ENCODE results near the gene HCRTR1.

Gene HCRTR1

DNA sequence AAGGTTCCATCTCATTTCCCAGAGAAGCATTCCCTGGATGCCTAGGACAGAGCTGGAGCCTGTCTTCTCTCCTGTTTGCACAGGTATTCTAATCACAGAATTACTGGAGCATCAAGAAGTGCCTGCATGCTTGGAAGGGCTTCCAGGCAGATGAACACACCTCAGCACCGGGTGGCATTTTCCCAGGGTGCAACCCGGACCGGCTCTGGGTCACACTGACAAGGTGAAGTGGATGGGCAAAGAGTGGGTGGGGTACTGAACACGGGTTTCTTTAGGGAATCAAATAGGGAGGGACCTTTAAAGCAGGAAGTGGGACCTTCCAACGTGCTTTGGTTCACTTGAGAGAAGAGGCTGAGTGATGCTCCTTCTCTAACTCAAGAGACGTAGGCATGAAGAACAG is 34.3 kb downstream of the HCRTR1 start:
- no peak for DNase-seq

DNA sequence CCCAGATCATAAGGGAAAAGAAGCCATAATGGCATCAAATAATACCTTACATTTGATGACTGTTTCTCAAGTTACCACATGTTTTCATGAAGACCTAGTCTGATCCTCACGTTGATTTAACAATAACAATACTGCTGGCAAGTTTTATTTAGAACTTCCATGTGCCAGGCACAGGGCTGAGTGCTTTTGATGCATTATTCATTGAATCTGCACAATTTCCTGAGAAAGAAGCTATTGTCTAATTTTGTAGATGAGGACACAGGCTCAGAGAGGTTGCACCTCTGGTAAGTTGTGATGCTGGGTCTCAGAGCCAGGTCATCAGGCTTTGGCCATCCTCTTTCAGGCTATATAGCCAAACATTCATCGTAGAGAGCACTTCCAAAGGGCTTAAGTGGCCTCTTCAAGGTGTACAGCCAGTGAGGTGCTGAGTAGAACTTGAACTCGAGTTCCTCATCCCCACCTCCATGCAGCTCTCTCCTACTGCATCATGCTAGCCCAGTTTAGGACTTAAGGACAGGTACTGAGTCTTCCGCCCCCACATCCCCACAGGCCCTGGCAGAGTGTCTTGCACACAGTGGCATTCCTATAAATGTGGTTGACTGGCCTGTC is 35.5 kb downstream of the HCRTR1 start:
- no peak for DNase-seq

DNA sequence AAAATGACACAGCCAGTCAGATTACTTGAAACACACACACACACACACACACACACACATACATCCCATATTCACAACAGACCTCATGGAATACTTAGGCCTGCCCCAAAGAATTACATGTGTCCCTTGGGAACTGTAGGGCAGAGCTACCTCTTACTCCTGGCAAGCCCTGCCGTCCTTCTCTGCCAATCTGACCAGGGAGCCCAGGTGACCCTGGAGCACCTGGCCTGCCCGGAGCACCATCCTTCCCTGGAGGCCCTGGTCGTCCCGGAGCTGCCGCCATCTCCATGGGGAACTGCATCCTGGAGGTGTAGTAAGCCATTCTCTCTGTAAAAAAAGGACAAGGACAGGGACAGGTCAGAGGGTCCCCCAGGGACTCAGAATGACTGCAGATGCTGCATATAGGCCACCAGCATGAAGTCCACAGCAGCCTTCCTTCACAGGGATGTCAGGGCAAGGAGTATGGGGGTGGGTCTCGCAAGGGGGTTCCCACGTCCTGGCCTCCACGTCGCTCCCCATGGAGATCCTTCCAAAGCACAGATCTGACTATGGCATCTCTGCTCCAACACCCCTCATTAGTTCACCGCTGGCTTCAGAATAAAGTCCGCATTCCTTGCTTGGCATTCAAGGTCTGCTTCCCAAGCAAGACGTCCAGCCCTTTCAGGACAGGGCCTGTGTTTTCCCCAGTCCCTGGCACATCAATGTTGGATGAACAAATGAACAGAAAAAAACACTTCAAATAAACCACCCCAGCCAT is 36.4 kb downstream of the HCRTR1 start:
- no peak for DNase-seq

DNA sequence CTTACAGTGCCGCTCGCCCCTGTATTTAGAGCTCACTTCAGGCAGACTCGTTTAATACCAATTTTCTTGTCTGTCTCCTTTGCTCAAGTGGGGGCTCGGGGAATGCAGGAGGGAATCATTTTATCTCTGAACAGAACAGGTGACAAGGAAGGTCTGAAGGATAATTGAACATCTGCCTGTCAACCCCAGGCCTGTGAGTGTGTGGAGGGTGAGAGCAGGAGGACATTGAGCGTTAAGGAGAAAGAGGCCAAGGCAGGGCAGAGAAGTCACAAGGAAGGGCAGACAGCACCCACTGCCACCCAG is 36.9 kb downstream of the HCRTR1 start:
- no peak for DNase-seq

DNA sequence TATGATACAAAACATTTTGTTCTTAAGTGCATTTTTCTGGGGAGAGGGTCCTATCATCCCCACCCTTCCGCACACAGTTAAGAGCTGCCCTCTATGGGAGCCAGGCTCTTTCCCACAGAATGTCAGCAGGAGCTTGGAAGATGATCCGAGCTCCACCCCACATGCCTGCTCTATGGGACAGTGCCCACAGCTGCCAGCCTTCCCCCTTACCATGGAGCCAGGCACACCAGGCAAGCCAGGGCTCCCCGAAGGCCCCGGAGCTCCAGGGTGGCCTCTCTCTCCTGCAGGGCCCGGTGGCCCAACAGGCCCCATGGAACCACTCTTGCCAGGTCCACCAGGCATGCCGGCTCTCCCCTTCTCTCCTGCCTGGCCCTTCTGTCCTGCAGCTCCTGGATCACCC is 37.6 kb downstream of the HCRTR1 start:
- no peak for DNase-seq

DNA sequence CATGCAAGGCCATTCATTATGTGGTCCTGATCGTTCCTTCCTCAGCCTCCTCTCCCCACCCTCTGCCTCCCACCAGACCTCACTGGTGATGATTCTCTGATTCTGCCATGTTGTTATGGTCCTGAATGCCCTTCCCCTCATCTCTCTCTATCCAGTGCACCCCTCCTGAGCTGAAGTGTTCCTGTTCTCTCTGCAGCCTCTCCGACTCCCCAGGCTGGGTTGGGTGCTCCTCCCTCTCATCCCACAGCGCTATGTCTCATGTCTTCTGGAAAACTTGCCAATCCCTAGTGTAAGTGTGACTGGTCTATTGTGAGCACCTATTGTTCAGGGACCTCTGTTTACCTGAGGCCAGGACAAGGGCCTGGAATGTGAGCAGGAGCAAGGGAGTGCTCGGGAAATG is 38.3 kb downstream of the HCRTR1 start:
- no peak for DNase-seq

DNA sequence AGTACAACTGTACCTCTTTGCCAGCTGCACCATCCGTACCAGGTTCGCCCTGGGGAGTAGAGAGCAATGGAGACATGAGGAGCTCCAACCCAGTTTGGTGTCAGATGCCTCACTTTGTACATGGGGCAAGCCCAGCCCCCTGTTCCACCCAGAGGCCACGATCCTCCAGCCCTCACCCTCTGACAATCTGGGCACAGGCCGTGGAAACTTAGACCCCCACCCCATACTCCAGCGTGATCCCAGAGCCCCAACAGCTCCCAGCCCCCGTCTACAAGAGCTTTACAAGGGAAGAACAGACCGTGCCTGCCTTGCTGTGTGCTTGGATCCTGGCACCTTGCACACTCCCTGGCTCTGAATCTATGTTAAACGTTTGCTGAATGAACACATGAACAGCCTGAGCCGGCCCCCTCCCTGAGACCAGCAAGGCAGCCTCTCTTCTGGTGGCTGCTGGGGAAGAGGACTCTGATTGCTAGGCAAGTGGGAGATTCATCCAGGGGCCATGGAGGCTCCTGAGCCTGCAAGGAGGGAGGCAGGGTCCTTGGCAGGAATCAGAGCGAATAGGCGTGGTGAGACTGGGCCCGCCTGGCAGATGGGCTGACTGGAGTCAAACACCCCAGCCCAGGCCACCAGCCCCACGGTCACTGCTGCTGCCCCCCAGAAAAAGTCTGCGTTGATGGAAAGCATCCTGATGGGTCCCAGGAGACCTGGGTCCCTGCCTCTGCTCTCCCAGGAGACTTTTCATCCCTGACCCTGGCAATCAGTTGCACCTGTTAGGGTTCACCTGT is 39.7 kb downstream of the HCRTR1 start:
- DNase-seq: no peak

DNA sequence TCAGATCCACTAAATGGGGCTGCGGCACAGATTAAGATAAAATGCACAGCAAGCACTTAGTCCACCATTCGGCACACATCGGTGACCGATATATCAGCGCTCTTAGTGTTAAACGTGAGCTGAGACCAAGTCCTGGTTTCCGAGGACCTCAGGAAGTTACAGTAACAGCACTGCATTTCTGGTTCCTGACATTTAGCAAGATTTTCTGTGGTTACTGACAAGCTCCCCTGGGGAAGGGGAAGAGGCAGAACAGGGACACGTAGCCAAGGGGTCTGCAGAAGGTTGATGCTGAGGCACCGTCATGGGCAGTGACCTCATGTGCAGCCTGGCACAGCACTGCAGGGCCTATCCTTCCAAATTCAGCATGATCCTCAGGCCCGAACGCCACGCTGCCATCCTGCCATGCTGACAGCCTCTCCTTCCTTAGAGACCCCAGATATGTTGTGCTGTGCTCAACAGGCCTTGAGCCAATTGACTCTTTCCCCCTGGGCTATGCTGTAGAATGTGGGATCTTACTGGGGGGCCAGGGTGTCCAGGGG is 40.6 kb downstream of the HCRTR1 start:
- DNase-seq: no peak

DNA sequence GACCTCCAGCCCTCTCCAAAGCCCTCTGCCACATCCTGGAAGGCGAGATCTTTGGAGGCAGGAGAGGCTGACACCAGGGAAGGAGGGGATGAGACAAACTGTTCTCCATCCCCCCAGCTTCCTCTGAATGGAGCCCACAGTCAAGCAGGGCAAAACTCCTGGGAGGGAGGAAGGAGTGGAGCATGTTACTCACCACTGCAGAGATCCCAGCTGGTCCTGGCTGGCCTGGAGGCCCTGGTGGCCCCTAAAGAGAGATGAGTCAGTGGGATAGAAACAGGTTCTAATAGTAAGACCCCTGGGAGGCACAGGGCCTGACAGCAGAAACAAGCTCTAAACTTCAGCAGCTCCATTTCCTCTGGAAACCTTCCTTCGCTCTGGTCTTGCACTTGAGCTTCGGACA is 41.2 kb downstream of the HCRTR1 start:
- DNase-seq: no peak

DNA sequence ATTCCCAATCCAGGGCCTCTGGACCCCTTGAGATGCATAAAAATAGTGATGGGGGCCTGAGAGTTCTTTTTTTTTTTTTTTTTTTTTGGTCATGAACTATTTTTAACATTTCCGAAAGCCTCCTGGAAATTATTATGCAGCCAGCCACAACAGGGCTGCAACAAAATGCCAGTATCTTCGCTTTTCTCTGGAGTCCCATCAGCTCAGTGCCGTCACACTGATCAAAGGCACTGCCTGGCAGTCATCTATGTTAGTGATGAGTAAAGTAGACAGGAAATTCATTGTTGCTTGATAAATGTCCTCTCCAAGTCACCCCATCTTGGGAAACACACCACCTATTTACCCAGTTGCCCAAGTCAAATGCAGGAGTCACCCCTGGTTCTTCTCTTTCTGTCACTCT is 42.4 kb downstream of the HCRTR1 start:
- DNase-seq: no peak

DNA sequence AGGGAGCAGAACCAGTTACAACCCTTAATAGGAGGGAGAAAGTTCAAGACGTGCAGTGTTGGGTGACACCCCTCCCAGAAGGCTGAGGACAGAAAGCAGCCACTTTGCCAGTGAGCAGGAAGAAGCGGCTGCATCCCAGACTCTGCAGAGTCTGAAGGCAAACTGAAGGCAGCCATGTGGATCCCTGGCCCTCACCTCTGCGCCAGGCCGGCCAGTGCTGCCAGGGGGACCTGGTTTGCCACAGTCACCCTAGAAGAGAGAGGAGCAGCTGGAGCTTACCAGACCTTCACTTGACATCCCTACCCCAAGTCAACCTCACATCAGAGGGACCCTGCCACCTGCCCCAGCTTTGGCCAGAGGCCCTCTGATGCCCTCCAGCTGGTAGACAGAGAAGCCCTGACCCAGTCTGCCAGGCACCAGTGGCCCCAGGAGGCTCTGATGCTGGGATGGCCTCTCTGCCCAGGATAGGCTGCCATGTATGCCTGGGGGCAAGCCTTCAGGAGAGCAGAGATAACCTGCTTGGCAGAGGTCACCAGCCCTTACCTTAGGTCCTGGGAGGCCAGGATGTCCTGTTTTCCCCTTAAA is 43.5 kb downstream of the HCRTR1 start:
- no peak for DNase-seq

DNA sequence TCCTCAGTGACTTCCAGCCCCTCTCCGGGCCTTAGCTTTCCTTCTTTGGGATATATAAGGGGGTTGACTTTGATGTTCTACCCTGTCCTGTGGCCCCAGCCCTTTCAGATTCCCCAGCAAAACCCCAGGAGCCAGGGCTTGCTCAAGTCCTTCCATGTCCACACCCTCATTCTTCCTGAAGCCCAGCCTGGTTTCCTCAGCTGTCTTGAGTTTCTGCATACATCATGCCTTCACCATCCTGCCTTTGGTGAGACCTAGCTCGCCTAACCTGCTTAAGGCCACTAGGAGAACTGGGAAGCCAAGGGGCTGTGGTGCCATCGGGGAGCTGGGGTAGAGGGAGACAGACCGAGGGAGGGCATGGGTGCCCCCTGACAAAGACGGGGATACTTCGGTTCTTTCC is 44.4 kb downstream of the HCRTR1 start:
- DNase-seq: no peak

DNA sequence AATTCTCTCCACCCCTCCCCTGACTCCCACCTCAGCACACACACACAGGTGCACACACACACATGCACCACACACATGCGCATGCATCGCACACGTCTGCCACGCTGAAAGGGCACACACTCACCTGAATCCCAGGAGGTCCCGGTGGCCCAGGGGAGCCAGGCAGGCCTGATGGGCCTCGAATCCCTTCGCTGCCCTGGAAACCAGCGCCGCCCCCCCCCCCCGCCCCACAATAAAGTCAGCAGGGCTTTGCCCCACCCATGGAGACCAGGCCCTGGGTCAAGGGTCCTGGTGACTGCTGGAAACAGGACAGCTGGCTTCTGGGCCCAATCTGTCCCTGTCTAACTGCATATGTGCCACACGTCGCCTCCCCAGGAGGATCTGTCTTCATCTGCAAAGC is 45.0 kb downstream of the HCRTR1 start:
- DNase-seq: no peak

DNA sequence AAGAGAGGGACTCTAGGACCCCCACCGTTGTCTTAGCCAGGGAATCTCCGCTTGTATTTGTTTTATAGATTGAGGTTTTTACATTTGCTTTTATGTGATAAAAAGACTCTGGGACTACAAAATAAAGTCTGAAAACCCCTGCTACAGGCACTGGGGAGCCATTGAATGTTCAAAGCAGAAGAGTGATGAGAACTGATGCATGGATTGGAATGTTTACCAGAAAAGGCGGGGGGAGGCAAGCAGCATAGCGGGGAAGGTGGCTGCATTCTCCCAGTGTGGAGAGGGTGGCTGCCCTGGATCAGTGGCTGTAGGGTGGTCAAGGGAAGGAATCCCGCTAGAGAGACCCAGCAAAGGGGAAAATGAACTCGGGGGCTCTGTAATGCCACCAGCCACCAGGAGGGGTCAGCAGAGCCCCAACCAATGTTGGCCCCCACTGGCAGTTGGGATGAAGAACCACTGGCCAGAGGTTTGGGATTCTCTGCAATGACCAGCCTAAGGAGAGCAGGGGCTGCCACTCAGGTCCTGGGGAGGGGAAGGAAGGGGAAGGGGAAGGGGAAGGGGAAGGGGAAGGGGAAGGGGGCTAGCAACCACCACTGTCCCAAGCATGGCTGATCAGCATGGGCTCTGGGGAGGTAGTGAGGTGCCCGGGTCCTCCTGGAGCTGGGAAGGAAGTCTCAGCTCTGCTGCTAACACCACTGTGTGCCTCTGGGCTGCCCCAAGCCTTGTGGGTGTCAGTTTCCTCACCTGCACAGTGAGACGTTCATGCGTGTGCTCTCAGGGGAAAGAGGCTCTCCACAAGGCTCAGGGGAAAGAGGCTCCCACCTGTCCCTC is 46.3 kb downstream of the HCRTR1 start:
- DNase-seq: peak; percentile 45

DNA sequence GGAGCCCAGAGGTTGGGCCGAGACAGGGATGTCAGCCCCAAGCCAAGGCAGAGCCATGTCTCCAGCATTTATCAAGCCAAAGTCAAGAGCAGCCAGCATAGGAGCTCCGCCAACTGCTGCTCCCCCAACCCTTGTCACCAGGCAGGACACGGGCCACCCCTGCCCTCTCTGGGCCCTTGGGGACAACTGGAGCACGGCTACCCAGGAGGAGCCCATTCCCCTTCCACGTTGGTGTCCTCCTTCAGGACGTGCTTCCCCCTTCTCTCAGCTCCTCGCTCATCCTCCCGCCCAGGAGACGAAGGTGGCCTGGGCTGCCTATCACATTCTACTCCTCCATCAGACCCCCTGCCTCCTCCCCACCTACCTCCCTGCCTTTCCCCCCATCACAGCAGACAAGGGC is 47.0 kb downstream of the HCRTR1 start:
- no peak for DNase-seq

DNA sequence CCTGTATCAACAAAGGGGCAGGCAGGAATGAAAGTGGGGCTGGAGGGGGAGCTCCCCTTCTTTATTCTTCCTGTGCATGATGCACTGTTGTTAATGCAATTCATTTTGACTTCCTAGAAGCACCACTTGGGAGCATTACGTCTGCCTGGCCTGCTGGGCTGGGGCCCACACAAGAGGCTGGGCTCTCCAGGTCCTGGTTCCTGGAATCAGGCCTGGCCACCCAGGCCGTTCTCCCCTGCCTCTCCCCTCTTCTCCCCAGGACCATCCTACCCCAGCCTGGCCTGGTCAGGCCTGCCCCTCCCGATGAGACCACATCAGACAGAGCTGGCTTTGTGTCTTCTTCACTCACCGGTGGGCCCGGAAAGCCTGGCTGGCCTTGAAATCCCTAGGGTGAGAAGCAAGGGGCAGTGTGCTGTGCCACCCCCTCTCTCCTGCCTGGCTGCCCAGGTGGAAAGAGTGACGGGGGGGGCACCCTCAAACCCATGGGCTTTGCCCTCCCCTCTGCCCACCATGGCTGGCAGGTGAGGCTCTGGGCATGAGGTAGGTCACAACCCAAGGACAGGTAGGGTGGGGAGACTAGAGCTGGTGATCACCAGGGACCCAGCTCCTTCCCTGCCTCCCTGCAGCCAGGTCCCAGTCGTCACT is 47.9 kb downstream of the HCRTR1 start:
- no peak for DNase-seq

DNA sequence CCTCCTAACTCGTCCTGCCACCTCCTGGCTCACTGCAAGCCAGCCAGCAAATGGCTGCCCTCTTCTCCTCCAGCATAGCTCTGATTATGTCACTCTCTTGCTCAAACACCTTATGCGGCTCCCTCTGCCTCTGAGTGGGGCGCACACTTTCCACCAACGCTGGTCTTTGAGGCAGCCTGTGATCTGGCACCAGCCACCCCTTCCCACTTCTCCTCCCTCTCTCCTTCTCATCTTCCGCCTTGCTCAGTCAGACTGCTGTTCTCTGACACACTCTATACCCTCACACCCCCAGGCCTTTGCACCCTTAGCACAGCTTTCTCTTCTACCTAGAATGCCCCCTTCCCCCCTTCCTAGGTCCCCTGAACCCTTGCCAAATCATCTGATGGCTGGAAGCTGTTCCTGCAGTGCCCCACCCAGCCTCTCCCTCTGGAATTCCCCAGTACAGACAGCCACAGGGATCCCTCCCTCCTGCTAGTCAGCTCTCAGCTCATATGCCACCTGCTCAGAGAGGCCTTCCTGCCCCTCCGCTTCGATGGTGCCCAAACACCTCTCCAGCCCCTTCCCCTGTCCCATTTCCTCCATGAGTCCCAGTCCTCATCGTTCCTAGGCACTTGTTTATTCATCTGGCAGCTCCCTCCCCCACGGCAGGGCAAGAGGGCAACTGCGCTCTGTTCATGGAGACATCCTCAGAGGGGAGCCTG is 48.9 kb downstream of the HCRTR1 start:
- no peak for DNase-seq

DNA sequence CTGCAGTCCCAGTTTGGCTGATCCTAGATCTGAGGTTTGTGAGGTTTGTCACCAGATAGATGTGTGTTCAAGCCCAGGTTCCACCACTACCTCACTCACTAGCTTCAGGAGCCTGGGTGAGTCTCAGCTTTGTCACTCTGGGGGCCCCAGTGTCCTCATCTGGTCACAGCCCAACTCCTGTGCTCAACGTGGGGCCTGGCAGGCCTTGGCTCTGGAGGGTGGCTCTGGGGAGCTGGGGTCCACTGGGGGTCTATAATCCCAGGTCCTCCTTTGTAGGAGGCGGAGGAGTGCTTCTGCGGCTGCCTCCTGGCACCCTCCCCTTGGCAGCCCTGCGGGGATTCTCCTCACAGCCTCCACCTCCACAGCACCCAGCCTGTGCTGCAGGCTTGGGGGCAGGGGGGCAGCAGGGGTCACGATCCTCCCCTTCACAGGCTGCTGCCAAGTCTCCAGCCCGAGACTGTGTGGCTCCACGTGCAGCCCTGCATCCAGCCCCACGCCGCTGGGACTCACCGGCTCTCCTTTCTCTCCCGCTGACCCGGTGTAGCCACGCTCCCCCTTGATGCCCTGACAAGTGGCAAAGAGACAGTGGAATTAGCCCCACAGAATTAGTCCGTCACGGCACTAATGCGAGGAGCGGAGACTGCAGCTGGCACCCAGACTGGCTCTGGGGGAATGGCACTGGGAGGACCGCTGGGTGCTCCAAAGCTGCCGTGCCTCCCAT is 49.7 kb downstream of the HCRTR1 start:
- no peak for DNase-seq

DNA sequence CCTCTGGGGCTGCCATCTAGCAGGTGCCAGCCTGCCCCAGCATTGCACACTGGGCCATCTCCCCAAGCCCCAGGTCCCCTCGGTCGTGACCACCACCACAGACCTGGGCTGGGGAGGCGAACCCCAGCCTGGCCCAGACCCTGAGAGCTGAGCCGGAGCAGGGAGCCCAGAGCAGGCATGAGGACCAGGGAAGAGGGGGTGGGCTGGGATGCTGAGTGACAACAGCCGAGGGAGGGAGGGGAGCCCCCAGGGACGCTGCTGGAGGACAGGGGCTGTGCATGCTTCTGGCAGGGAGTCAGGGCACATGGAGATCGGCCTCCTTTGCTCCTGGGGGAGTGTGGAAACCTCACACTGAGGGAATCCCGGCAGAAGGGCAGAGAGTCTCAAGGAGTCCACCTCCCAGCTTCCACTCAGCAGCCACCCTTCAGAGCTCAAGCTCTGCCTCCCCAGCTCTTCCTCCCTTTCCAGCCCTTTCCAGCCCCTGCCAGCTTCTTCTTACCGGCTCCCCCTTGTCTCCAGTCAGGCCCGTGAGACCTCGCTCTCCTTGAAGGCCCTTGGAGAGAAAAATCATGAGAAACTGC is 50.9 kb downstream of the HCRTR1 start:
- DNase-seq: no peak

DNA sequence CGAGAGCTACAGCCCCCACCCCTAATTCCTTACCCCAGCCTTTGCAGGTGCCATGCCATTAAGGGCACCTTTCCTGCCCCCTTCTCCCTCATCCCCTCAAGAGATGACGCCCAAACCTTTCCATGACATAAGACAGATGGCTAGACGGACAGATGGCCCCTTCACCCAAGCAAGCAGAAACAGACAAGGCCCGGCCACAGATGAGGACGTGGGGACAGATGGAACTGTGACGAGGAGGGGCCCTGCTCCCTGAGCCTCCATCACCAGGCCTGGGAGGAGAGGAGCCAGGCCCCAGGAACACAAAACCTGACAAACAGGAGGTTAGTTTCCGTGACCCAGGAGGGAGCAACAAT is 51.9 kb downstream of the HCRTR1 start:
- DNase-seq: no peak
